ENCODE results near the gene GFY.

DNA sequence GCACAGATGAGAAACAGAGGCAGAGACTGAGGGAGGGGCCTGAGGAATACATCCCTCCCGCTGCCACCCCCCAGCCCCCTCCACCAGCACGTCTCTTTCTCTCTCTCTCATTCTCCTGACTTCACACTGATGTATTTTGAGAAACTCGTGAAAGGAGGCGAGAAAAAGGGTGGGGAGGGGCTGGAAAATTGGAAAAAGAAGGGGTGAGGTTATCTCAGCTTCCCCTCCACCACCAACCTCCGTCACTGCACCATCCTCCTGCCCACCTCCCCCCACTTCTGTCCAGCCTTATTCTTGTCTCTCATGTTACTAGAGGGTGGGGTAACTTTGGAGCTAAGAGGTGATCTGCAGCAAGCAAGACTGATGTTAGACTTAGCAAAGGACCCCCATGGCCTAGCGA, 14.6 kb downstream of the GFY start:
- TF ChIP-seq, protein P1, sequence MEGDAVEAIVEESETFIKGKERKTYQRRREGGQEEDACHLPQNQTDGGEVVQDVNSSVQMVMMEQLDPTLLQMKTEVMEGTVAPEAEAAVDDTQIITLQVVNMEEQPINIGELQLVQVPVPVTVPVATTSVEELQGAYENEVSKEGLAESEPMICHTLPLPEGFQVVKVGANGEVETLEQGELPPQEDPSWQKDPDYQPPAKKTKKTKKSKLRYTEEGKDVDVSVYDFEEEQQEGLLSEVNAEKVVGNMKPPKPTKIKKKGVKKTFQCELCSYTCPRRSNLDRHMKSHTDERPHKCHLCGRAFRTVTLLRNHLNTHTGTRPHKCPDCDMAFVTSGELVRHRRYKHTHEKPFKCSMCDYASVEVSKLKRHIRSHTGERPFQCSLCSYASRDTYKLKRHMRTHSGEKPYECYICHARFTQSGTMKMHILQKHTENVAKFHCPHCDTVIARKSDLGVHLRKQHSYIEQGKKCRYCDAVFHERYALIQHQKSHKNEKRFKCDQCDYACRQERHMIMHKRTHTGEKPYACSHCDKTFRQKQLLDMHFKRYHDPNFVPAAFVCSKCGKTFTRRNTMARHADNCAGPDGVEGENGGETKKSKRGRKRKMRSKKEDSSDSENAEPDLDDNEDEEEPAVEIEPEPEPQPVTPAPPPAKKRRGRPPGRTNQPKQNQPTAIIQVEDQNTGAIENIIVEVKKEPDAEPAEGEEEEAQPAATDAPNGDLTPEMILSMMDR (IDR thresholded peaks at IDR 0.05): no peak
- no peak for TF ChIP-seq POLR2A (IDR thresholded peaks at IDR 0.05)

Data from tibial nerve (tissue), 3 donors.